GM21576 (cell line): ENCODE results near the gene NINL.
A peak's percentile ranks its signal among the peaks of the same experiment; 100 is the strongest.
"Not testable (repeated sequence)": the region's sequence is repeated elsewhere in the genome, so short reads cannot be mapped to it uniquely, and the experiment has no call there.

Experiments
- ATAC-seq: cut with Tn5 transposase; IDR thresholded peaks from one replicate; pipeline ENCODE4 v1.9.1; 2021; ENCODE audit warnings: mild to moderate bottlenecking, moderate library complexity; ENCODE audit not compliant: unreplicated experiment

The NINL gene

DNA sequence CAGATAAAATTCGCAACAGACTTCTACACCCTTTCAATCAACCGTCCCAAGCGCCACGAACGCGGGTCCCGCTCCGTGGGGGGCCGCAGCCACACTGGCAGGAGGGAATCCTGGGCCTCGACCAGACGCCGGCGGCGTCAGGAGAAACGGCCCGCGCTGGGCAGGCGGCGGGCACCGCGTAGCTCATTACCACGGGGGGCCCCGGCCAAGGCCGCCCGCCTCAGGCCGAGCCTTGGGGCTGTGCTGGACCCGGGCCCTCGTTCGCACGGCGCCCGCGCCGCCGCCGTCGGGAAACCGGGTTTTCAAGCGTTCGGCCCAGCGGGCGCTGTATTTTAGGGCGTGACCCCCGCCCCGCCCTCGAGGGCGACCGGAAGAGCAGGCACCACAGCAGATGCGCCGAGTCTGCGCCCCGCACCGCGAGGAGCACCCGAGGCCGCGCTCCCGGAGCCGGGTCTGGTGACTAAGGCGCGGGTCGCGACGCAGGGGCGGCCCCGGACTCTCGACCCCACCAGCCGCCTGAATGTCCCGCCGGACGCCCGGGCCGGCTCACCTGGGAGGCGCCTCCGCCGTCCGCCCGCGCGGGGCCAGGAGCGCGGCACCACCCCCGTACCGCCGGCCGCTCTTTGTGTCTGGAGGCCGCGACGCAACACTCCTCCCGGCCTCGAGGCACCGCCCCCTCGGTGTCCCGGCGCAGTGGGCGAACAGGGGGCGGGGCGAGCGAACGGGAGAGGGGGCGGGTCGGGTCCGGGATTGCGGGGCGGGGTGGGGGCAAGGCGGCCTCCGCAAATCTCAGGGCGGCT is at the start of gene NINL:
TSS of gene NINL (minus strand) at position 627 of the 800 bp plus-strand sequence. CDS start 58,944 bp downstream, outside the sequence.
- peak; percentile 55 for ATAC-seq

DNA sequence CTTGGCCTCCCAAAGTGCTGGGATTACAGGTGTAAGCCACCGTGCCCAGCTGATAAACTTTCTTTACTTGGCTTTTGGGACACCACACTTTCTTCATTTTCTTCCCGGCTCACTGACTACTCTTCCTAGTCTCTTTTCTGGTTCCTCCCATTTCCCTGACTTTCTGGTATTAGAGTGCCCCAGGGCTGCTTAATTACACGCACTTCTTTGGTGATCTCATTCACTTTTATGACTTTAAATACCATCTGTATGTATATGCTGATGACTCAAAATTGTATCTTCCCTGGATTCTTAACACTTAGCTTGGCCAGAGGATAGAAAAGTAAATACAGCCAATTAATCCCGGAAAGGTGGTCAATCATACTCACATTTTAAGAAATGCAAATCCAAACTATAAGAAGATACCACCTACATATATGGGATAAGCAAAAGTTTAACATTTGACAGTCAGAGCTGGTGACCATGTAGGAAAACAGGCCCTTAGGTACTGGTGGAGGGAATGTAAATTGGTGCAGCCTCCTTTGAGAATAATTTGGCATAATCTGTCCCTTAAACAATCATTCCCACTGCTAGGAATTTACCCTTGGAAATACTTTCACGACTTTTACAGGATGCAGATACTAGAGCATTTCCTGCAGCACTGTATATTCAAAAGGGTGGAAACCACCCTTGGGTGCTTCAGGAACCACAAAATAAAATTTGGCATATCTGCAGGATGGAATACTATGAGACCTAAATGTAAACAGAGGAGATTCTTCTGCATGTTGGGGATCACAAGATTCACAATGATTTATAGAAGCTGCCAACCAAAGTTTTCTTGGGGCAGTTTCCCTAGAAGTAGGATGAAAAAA is 47.8 kb upstream of the NINL start:
- no peak for ATAC-seq

DNA sequence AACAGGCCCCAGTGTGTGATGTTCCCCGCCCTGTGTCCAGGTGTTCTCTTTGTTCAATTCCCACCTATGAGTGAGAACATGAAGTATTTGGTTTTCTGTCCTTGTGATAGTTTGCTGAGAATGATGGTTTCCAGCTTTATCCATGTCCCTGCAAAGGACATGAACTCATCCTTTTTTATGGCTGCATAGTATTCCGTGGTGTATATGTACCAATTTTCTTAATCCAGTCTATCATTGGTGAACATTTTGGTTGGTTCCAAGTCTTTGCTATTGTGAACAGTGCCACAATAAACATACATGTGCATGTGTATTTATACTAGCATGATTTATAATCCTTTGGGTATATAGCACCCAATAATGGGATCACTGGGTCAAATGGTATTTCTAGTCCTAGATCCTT is 45.3 kb upstream of the NINL start:
- not testable (repeated sequence) for ATAC-seq

DNA sequence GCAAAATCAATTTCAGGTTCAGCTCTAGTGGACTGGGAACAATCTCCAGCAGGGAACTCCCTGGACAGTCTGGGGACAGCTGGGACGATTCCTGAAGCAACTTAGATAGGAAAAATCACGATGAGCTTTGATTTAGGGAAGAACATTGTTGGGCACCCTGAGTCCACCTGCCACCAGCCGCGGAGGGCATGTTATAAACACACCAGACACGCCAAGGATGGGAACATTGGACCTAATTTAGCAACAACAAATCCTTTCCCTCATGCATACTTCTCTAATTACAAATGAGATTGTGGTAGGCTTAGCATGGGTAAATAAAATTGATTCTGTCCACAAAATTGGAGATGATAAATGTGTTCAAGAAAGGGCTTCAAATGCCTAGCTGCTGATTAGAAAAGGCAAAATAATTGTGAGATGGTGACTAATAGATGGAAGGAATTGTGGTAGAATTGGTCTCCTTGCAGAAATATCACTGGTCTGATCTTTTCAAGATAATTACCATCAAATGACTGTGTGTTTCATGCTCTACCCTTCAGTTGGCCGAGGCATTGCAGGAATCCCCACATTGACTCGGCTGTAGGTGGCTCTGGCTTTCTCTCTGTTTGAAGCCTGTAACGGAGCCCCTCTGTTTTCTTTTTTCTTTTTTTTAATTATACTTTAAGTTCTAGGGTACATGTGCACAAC is 44.6 kb upstream of the NINL start:
- no peak for ATAC-seq

DNA sequence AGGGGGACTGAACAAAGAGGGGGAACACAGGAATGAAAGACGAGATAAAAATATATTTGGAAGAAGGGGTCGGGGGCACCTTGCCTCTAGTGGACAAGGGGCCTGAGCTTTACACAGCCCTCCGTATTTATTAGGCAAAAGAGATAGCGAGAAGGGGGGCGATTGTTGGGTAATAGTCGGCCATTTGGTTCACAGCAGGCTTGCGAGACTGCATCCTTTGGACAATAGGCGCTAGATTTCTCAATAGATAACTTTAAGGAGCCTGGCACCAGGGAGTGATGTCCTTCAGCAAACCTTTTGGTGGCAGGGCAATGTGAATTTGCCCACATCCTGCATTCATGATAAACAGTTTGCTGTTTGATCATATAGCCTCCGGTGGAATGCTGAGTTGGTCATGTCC is 41.4 kb upstream of the NINL start:
- ATAC-seq = no peak

DNA sequence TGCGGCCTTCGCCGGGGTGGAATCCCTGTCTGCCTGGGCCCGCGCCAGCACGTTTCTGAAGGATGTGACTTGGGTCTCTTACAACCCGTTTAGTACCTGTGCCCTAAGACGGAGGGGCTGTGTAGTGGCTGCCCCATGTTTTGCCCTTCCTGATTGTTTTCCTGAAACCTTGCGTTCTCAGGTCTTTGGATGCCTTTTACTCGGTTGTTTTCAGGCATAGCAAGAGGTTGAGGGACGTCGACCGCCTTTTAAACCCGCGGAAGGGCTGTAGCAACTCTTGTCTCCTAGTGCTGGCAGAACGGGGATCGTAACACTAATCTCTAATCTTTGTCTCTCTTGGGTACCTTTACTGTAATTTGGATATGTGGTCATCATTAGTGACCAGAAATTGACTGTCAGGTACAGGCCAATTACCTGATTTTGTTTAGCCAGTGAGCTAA is 39.2 kb upstream of the NINL start:
- no peak for ATAC-seq

DNA sequence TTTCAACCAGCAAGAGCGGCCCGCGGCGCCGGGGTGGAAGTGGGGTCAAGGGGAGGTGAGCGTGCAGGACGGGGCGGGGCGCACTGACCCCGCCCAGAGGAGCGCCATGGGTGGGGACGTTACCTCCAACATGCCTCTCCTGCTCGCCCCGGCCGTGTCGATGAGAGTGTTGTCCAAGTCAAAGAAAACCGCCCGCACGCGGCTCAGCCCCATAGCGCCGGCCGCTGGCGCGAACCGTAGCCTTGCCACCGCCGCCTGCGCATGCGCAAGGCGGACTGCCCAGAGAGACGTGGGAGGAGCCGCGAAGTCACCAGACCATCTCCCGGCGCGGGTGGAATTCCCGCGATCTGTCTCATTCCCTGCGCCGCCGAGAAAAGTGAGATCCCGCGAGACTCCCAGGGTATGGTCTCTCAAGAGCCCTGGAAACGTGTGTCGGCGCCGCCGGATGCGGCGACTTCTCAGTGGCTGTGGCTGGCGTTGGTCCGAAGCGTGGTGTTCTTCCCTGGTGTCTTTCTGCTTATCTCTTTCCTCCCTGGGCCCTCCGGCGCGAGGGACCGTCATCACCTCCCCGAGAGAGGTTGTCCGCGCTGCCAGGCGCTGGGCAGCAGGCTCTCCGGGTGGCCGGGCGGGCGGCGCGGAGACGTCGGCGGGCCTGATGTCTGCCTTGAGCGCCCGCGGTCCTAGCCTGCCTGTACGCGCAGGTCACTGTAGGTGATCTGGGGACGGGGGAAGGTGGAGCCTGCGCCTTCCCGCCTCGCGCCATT is 38.6 kb upstream of the NINL start, which contains the start of gene NANP:
TSS of gene NANP (minus strand) at position 279 of the 764 bp plus-strand sequence. CDS start at position 213, 66 bp downstream.
- ATAC-seq = peak; percentile 78

DNA sequence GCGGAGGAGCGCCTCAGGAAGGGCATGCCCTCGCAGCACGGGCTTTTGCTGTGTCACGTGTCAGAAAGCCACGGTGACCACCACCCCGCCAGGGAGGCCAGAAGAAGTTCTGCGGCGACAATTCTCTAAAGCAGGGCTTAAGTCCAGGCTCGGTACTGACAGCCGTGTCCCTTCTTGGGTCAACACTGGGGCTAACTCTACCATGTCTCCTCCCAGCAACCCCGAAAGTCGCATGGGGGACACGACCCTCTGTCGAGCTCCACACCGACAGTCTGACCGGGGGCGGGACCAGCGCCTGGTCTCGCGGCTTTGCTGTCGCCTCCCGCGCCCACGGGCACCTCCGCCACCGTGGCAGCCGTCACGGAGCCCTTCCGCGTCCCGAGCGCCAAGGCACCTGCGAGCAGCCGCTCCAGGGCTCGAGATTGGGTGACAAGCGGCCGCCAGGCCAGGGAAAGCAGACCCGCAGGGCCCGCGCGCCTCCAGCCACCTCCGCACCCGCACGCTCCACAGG is 37.9 kb upstream of the NINL start:
- peak; percentile 18 for ATAC-seq

DNA sequence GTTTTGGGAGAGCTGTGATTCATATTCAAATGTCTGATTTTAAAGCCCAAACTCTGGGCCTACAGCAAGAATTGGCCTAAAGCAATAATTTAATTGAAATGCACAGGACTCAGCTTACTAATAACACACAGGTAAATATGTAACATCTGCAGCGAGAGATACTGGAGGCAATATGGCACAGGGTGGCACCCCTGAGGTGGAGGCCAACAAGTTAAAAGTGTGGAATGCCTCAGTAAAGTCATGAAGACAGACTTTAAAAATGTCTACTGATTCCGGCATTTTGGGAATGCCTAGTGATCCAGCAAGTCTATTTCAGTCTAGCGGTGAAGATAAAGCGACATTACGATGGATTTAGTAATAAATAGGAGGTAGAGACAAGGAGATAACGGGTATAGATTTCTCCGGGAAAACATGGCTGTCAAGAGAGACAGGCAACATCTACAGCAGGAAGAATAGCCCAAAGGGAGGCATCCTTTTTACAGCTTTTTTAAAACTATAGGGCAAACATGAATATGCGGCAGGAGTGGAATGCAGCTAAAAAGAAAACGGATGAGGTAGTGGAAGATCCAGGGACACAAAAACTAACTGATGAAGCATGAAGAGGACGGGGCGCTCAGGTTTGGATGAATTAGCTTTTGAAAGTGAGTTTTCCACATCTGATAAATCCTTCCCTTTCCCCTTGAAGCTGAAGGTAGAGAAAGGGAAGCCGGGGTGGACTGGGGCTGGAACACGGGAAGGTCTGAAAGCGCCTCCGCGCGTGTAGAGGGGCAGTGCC is 37.3 kb upstream of the NINL start:
- ATAC-seq = no peak

DNA sequence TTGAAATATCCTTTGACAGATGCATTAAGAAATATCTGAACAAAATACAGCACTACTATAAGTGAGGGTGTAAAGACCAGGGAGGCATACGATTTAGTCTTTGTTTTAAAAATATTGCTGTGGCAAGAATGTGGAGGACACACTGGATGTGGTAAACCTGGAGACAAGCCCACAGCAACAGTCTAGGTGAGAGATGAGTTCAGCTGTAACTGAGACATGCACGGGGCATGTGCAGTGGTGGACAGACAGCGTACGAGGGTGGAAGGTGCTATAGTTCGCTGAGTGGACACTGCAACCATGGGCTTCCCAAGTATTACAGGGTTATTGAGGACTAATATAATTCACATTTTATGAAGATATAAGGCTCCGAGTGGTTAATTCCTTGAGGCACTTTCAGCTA is 36.7 kb upstream of the NINL start:
- ATAC-seq = no peak

DNA sequence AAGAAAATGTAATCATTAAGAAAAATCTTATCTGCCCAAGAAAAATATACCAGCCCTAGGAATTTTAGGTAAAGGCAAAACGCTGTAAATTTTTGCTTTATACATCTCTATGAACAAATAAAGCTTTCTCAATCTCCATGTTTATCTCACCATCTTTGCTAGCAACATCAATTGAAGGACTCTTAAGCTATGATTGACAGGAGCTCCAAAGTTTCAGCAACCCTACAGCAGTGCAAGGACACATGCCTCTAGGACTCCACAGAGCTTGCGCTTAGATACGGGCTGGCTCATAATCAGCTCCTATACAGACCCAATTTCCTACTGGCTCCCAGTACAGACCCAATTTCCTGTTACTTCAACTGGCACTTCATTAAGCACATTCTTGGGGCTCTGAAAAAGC is 34.2 kb upstream of the NINL start:
- ATAC-seq = no peak

DNA sequence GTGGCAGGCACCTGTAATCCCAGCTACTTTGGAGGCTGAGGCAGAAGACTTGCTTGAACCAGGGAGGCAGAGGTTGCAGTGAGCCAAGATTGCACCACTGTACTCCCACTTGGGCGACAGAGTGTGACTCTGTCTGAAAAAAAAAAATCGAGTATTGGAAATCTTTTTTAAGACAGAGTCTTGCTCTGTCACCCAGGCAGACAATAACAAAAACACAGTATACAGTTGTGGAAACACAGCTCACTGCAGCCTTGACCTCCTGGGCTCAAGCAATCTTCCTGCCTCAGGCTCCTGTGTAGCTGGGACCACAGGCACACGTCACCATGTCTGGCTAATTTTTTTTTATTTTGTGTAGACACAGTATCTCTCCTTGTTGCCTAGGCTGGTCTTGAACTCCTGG is 23.4 kb upstream of the NINL start:
- no peak for ATAC-seq

DNA sequence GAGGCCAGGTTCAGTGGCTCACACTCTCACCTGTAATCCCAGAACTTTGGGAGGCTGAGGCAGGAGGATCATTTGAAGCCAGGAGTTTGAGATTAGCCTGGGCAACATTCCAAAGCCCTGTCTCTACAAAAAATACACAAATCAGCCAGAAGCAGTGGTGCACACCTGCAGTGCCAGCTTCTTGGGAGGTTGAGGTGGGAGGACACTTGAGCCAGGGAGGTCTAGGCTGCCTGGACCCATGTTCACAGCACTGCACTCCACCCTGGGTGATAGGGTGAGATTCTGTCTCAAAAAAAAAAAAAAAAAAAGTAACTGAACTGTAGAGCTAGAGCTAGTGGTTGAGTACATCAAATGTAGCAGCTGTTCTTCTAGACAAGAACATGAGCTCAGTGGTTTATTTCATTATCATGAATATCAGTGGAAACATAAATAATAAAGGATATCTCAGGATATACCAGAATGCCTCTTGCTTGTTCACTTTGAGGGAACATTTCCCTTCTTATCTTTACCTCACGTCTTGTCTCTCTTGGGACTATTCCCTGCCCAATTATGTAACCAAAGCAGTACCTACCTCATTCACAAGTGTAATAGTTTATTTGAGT is 20.9 kb upstream of the NINL start:
- no peak for ATAC-seq

DNA sequence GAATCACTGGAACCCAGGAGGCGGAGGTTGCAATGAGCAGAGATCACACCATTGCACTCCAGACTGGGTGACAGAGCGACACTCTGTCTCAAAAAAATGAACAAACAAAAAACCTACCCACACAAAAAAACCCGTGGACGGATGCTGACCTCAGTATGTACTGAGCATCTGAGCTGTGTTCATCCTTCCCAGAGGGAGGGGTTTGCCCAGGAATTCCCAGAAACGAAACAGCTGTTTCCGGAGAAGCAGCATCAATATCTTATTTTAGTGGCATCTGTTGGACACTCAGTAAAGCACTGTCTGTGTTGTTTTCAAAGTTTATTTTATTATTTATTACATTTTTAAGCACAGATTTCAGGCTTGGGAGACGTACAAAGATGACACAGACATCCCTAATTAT is 19.8 kb upstream of the NINL start:
- no peak for ATAC-seq

DNA sequence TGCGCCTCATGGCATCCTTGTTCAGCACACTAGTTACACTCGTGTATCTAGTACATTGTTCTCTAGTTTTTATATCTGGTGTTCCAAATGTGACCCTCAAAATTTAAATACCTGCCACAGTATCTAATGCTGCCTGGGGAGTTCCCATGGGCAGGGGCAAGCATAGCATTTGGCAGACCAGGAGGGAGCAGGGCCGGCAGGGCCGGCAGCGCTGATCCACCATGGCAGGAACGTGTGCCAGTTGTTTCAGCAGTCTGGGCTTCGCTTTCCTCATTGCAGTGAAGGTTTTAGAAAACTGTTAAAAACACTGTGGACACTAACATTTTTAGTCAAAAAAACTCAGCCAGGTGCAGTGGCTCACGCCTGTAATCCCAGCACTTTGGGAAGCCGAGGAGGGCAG is 19.3 kb upstream of the NINL start:
- no peak for ATAC-seq

DNA sequence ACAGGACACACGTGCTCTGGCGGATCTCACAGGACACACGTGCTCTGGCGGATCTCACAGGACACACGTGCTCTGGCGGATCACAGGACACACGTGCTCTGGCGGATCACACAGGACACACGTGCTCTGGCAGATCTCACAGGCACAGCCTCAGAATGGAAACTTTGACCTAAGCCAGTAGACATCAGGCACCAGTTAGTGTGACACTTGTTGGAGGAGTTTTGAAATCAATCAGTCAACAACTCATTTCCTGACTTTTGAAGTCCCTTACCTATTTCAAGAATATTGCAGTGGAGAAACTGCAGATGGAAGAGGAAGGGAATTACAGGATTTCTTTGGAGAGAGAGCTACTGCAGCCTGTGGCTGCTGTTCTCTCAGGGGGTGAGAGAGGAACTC is 17.6 kb upstream of the NINL start:
- ATAC-seq = not testable (repeated sequence)

DNA sequence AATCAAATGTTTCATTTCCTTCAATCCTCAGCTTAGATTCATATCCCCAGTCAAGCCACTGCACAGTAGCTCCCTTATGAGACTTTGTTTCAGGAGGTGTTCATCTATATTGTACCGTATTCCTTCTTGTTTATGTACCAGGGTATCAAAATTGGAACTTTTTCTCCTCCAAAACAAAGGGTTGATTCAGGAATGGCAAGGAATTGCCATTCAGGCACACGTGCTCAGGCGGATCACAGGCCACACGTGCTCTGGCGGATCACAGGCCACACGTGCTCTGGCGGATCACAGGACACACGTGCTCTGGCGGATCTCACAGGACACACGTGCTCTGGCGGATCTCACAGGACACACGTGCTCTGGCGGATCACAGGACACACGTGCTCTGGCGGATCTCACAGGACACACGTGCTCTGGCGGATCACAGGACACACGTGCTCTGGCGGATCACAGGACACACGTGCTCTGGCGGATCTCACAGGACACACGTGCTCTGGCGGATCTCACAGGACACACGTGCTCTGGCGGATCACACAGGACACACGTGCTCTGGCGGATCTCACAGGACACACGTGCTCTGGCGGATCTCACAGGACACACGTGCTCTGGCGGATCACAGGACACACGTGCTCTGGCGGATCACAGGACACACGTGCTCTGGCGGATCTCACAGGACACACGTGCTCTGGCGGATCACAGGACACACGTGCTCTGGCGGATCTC is 17.0 kb upstream of the NINL start:
- not testable (repeated sequence) for ATAC-seq

DNA sequence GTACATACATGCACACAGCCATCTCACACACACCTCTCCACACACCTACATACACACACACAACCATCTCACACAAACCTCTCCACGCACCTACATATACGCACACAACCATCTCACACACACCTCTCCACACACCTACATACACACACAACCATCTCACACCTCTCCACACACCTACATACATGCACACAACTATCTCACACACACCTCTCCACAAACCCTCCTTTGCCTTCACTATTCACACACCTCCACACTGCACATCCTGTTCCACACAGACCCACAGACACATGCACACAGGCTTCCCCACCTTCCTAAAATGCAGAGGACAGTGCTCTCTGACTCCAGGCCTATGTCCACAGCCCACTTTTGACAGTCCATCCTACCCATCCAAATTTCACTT is 16.3 kb upstream of the NINL start:
- ATAC-seq = no peak

DNA sequence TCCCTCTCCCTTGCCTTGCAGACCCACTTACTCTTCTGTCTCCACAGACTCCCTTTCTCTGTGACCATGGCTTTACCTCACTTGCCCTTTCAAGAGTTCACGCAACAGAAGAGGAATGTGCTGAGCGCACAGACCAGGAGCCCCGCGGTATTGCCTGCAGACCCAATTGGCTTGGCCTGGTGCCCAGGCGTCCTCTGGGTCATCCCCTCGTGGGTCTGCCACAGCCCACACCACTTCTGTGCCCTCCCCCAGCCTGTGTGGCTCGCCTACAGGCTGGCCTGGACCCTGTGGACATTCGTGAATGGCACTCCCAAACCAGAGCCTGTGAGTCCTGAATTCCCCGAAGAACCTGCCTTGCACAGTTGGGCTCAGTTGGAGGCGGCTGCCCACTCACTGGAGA is 15.3 kb upstream of the NINL start:
- no peak for ATAC-seq
